Neural progenitor cell (in vitro differentiated cells): ENCODE data around the gene RAD51B.

Experiments used
- EZH2 ChIP-seq: fragments of 200-600 bp; sonication (generic); IDR thresholded peaks from 2 replicates; pipeline ENCODE4 v1.6.1; 2017; ENCODE audit warnings: antibody characterized with exemption, mild to moderate bottlenecking, moderate library complexity
- EZH2phosphoT487 ChIP-seq: fragments of 200-600 bp; sonication (generic); IDR thresholded peaks from 2 replicates; pipeline ENCODE4 v1.6.1; 2017; ENCODE audit warnings: antibody characterized with exemption
- TF ChIP-seq, protein P1 (sequence below): fragments of 200-600 bp; sonication (generic); IDR thresholded peaks from 2 replicates; pipeline ENCODE4 v1.5.1; 2017; ENCODE audit warnings: antibody characterized with exemption, mild to moderate bottlenecking

DNA sequence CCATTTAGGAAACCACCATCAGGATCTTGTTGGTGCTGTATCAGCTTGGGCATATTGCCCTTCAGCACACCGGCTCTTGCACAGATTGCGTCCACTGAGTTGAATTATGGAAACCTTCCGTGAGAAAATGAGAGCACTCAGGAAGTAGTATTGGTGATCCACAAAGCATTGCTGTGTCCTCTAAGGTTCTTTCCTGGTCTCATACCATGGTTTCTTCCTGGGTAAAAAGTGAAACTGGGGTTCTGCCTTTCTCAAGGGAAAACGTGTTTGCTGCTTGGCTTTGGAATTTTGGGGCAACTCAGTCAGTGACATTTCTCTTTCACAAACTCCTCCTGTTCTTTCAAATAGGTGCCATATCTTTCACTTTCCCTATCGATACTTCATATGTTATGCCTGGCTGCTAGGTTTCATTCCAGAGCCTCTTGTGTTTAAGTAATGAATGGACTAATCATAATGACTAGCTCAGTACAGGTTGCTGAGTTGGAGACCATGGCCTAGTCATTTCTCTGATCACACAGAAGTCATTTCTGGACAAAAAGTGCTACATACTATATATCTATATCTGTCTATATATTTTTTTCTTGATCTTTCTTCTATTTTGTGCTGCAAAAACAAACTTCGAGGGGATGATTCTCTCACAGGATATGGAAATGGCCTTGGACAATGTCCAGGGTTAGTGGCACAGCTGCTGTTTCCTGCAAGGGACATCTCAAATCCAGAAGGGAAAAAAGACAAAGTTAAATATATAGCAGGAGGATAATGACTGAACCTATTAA is 549.9 kb downstream of the RAD51B start:
- TF ChIP-seq, protein P1, sequence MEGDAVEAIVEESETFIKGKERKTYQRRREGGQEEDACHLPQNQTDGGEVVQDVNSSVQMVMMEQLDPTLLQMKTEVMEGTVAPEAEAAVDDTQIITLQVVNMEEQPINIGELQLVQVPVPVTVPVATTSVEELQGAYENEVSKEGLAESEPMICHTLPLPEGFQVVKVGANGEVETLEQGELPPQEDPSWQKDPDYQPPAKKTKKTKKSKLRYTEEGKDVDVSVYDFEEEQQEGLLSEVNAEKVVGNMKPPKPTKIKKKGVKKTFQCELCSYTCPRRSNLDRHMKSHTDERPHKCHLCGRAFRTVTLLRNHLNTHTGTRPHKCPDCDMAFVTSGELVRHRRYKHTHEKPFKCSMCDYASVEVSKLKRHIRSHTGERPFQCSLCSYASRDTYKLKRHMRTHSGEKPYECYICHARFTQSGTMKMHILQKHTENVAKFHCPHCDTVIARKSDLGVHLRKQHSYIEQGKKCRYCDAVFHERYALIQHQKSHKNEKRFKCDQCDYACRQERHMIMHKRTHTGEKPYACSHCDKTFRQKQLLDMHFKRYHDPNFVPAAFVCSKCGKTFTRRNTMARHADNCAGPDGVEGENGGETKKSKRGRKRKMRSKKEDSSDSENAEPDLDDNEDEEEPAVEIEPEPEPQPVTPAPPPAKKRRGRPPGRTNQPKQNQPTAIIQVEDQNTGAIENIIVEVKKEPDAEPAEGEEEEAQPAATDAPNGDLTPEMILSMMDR = no peak
- no peak for TF ChIP-seq EZH2
- no peak for TF ChIP-seq EZH2phosphoT487
